Esophagus muscularis mucosa (tissue), 4 donors: ENCODE results near the gene MAP7D1. TPM values are rescaled to one million over a fixed set of nuclear protein-coding genes. Genes with fewer than 3 reads are reported as not detected.

Source experiments
- DNase-seq: peaks from one replicate; pipeline ENCODE4 v3.0.0-alpha.2; 2017; ENCODE audit errors: extremely low spot score
- H3K27ac ChIP-seq, 4 donors: fragments of 200-600 bp; sonication (generic); replicated peaks in 1 of 4; 1 replicate in 3 of 4; 2 replicates in 1 of 4; pipeline ENCODE4 v1.5.1; 2016 to 2019; ENCODE audit warnings: mild to moderate bottlenecking in 1 of 4
- H3K27me3 ChIP-seq, 4 donors: fragments of 200-600 bp; sonication (generic); one replicate each; pipeline versions ENCODE4 v1.5.1 to v1.6.0; 2016 to 2019
- H3K36me3 ChIP-seq, 4 donors: fragments of 200-600 bp; sonication (generic); one replicate each; pipeline ENCODE4 v1.5.1; 2016 to 2019
- H3K4me1 ChIP-seq, 4 donors: fragments of 200-600 bp; sonication (generic); one replicate each; pipeline ENCODE4 v1.5.1; 2016 to 2019
- H3K4me3 ChIP-seq, 4 donors: fragments of 200-600 bp; sonication (generic); 1 replicate in 2 of 4; 2 replicates in 2 of 4; pipeline ENCODE4 v1.5.1; 2016 to 2019; ENCODE audit warnings: mild to moderate bottlenecking in 4 of 4, moderate library complexity in 1 of 4
- H3K9me3 ChIP-seq, 4 donors: fragments of 200-600 bp; sonication (generic); 1 replicate in 3 of 4; 2 replicates in 1 of 4; pipeline ENCODE4 v1.5.1; 2016 to 2019
- CTCF ChIP-seq, 3 experiments: fragments of 200-600 bp in 2 of 3; fragments of 450-650 bp in 1 of 3; sonication (generic) in 2 of 3; IDR thresholded peaks; one replicate each; pipeline ENCODE4 v1.5.1; 2017 to 2019; ENCODE audit warnings: antibody characterized with exemption in 3 of 3, mild to moderate bottlenecking in 2 of 3, moderate library complexity in 1 of 3
- EP300 ChIP-seq: sonication (generic); formaldehyde crosslinking; IDR thresholded peaks from one replicate; pipeline ENCODE4 v1.6.1; 2017; ENCODE audit warnings: antibody characterized with exemption
- POLR2A ChIP-seq: fragments of 450-650 bp; IDR thresholded peaks from one replicate; pipeline ENCODE4 v1.6.1; 2017; ENCODE audit warnings: antibody characterized with exemption, moderate library complexity, mild to moderate bottlenecking, low read depth
- POLR2AphosphoS5 ChIP-seq, 2 donors: sonication (generic); formaldehyde crosslinking; IDR thresholded peaks; one replicate each; pipeline ENCODE4 v1.6.1; 2017; ENCODE audit warnings: antibody characterized with exemption in 2 of 2
- WGBS: methylation state at CpG from one replicate; pipeline ENCODE4 v1.1.5; 2018; 5-methylcytosine and 5-hydroxymethylcytosine counted together
- intact Hi-C: fragments of 100-400 bp; cut with DNase I; formaldehyde crosslinking; loops from one replicate; pipeline ENCODE4 v1.15.1; 2023
- total RNA-seq, 4 donors: library from RNA; depleted of rRNA; stranded (reverse); fragments of >200 nt; gene quantifications; one replicate each; pipeline versions ENCODE4 v1.1.0 to v1.2.1, GENCODE V29; 2016

MAP7D1 gene
- total RNA-seq, 4 donors from 2014 or later, result 162 to 263 (median 225) TPM

GRCh38 chr1:36206323-36206858 is 50.4 kb downstream of the MAP7D1 start:
- H3K4me1 ChIP-seq, result peaks cover 50 to 77% (median 67%) of the 10 kb centered on the region in 4 donors
- DNase-seq, result no peak

GRCh38 chr1:36207339-36207738 is 51.4 kb downstream of the MAP7D1 start:
- no peaks in the 10 kb centered on the region for H3K27me3 ChIP-seq
- DNase-seq, result no peak
- H3K9me3 ChIP-seq, result no peaks in the 10 kb centered on the region
- peak overlapping the region; percentile 34 to 68 (median 62) for H3K27ac ChIP-seq
- TF ChIP-seq CTCF (IDR thresholded peaks at IDR 0.05), result no peak
- TF ChIP-seq POLR2AphosphoS5 (IDR thresholded peaks at IDR 0.05), result no peak
- TF ChIP-seq EP300, result no peak
- no peak for TF ChIP-seq POLR2A
- WGBS, result 22% methylated on average over 5 of the region's 6 CpGs
- H3K36me3 ChIP-seq, result no peaks in the 10 kb centered on the region
- peak overlapping the region in 1 of 4 donors; percentile 10 for H3K4me3 ChIP-seq
- intact Hi-C loops, result no loop called here
- H3K4me1 ChIP-seq, result peaks cover 44 to 71% (median 62%) of the 10 kb centered on the region in 4 donors

More at GRCh38 chr1:36206323-36206858, 50.4 kb downstream of the MAP7D1 start:
- Histone ChIP-seq H3K9me3 (no peaks in the 10 kb centered on the region), H3K27ac (peak overlapping the region in 3 of 4 donors; percentile 34 to 85 (median 65)), H3K36me3 (no peaks in the 10 kb centered on the region), H3K27me3 (no peaks in the 10 kb centered on the region), H3K4me3 (no peak overlapping the region)
- TF ChIP-seq EP300 (no peak), POLR2AphosphoS5 (IDR thresholded peaks at IDR 0.05) (no peak)
- intact Hi-C loops, result no loop called here
- 88% methylated on average over 3 of the region's 3 CpGs for WGBS

- Histone ChIP-seq H3K36me3 (no peaks in the 10 kb centered on the region), H3K27me3 (no peaks in the 10 kb centered on the region), H3K9me3 (no peaks in the 10 kb centered on the region), H3K27ac (peak overlapping the region; percentile 3 to 54 (median 20)), H3K4me3 (no peak overlapping the region), H3K4me1 (peaks cover 35 to 53% (median 49%) of the 10 kb centered on the region in 4 donors)
- no peak for DNase-seq
- TF ChIP-seq POLR2AphosphoS5 (IDR thresholded peaks at IDR 0.05) (peak in 1 of 2 donors; percentile 47), POLR2A (no peak)
- 76% methylated on average over 5 of the region's 6 CpGs for WGBS
- intact Hi-C loops, result no loop called here
Observed at GRCh38 chr1:36208978-36209703, 53.2 kb downstream of the MAP7D1 start.

- no peaks in the 10 kb centered on the region for H3K27me3 ChIP-seq
- no peak for DNase-seq
- 100% methylated on average over 3 of the region's 3 CpGs for WGBS
Observed at GRCh38 chr1:36211307-36211706, 55.3 kb downstream of the MAP7D1 start.

DNA sequence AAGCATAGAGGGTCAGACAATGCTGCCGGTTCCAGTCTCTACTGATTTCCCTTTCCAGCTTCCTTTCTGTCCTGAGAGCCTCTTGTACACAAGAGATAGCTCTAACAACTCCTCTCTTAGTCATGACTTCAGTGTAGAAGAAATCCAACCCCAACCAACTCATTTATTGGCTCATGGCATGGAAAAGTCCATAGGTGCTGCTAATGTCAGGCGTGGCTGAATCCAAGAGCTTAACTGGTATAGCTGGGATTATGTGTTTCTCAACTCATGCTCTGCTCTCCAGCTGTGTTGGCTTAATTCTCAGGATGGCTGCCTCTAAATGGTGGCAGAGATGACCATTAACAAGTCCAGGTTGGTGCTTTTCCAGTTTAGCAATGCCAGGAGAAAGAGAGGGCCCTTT is 55.9 kb downstream of the MAP7D1 start:
- Histone ChIP-seq H3K9me3 (no peaks in the 10 kb centered on the region), H3K4me1 (peaks cover 16 to 26% (median 22%) of the 10 kb centered on the region in 4 donors), H3K36me3 (no peaks in the 10 kb centered on the region), H3K4me3 (no peak overlapping the region), H3K27me3 (no peaks in the 10 kb centered on the region), H3K27ac (no peak overlapping the region)
- 55% methylated on average over 2 of the region's 2 CpGs for WGBS
- TF ChIP-seq POLR2AphosphoS5 (IDR thresholded peaks at IDR 0.05) (no peak), POLR2A (no peak)
- DNase-seq, result no peak
- intact Hi-C loops, result no loop called here

More at GRCh38 chr1:36211307-36211706, 55.3 kb downstream of the MAP7D1 start:
- H3K9me3 ChIP-seq, result no peaks in the 10 kb centered on the region
- no peaks in the 10 kb centered on the region for H3K36me3 ChIP-seq
- intact Hi-C loops, result no loop called here
- no peak overlapping the region for H3K27ac ChIP-seq
- TF ChIP-seq POLR2A, result no peak
- no peak overlapping the region for H3K4me3 ChIP-seq
- peaks cover 21 to 31% (median 28%) of the 10 kb centered on the region in 4 donors for H3K4me1 ChIP-seq

DNA sequence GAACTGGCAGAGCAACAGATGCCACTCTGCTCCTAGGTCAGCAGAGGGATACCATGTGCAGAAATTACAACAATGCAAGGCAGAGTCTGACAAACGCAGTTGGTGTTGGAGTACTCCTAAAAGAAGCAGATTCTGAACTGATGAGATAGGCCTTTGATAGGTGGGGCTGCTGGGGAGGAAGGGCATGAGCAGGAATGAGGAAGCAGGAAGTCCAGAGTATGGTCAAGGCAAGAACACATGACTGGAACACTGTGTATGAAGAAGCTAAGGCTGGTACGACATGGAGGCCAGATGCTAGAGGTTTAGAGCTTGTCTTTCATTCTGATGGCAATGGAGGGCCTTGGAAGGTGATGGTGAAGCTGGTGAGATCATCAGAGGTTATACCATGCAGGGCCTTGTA is 56.8 kb downstream of the MAP7D1 start:
- WGBS, result 82% methylated on average over 2 of the region's 2 CpGs
- peaks cover 6 to 16% (median 13%) of the 10 kb centered on the region in 4 donors for H3K4me1 ChIP-seq
- no peak for DNase-seq
- no peak overlapping the region for H3K4me3 ChIP-seq
- H3K27ac ChIP-seq, result no peak overlapping the region
- no peaks in the 10 kb centered on the region for H3K36me3 ChIP-seq
- intact Hi-C loops, result no loop called here
- no peaks in the 10 kb centered on the region for H3K9me3 ChIP-seq
- TF ChIP-seq EP300 (no peak), POLR2A (no peak), CTCF (IDR thresholded peaks at IDR 0.05) (no peak), POLR2AphosphoS5 (IDR thresholded peaks at IDR 0.05) (no peak)
- no peaks in the 10 kb centered on the region for H3K27me3 ChIP-seq
